ENCODE results near the gene RAB5B.
"Not testable (repeated sequence)": the region's sequence is repeated elsewhere in the genome, so short reads cannot be mapped to it uniquely, and the experiment has no call there.

- TF ChIP-seq POLR2A (IDR thresholded peaks at IDR 0.05; ENCODE audit: low read length); HMGXB4 (CRISPR knock-in tag; IDR thresholded peaks at IDR 0.05; ENCODE audit: borderline replicate concordance); RNF2 (IDR thresholded peaks at IDR 0.05; ENCODE audit: borderline replicate concordance, low read depth); CHD2 (IDR thresholded peaks at IDR 0.05; ENCODE audit: low read length, partially characterized antibody); HDAC2 (IDR thresholded peaks at IDR 0.05); JUNB (IDR thresholded peaks at IDR 0.05); ESRRA (IDR thresholded peaks at IDR 0.05; ENCODE audit: borderline replicate concordance, low read length); REST (IDR thresholded peaks at IDR 0.05); EP300 (IDR thresholded peaks at IDR 0.05): not testable (repeated sequence)
- TF ChIP-seq, protein P1, sequence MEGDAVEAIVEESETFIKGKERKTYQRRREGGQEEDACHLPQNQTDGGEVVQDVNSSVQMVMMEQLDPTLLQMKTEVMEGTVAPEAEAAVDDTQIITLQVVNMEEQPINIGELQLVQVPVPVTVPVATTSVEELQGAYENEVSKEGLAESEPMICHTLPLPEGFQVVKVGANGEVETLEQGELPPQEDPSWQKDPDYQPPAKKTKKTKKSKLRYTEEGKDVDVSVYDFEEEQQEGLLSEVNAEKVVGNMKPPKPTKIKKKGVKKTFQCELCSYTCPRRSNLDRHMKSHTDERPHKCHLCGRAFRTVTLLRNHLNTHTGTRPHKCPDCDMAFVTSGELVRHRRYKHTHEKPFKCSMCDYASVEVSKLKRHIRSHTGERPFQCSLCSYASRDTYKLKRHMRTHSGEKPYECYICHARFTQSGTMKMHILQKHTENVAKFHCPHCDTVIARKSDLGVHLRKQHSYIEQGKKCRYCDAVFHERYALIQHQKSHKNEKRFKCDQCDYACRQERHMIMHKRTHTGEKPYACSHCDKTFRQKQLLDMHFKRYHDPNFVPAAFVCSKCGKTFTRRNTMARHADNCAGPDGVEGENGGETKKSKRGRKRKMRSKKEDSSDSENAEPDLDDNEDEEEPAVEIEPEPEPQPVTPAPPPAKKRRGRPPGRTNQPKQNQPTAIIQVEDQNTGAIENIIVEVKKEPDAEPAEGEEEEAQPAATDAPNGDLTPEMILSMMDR (IDR thresholded peaks at IDR 0.05), result not testable (repeated sequence)
Measured at GRCh38 chr12:55999522-55999921, 25.6 kb downstream of the RAB5B start.
